ENCODE results near the gene NCAPG2.

The NCAPG2 gene

GRCh38 chr7:158649279-158649678, 55.3 kb downstream of the NCAPG2 start:
- Histone ChIP-seq H3K9ac (ENCODE audit: low read depth, low read length, poor library complexity, severe bottlenecking) (no peak overlapping the region), H3K27me3 (ENCODE audit: insufficient read depth, low read length, poor library complexity, severe bottlenecking) (no peaks in the 10 kb centered on the region)

DNA sequence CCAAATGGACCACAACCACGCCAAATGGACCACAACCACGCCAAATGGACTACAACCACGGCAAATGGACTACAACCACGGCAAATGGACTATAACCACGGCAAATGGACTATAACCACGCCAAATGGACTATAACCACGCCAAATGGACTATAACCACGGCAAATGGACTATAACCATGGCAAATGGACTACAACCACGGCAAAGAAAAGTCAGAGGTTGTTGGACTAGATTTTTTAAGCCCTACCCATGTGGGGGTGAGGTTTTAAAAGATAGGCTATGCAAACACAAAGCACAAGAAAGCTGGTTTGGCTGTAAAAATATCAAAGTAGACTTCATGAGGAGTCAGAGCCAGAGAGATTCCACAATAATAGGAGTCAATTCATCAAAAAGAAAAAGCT, 55.8 kb downstream of the NCAPG2 start:
- Histone ChIP-seq H2AFZ (ENCODE audit: low read length) (no peak overlapping the region), H3K27me3 (ENCODE audit: insufficient read depth, low read length, poor library complexity, severe bottlenecking) (no peaks in the 10 kb centered on the region), H3K4me1 (ENCODE audit: insufficient read depth, low read length, poor library complexity, severe bottlenecking) (peaks cover 4% of the 10 kb centered on the region), H3K36me3 (ENCODE audit: insufficient read depth, low read length) (peaks cover 71% of the 10 kb centered on the region; the same call in 1 of the 2 replicates), H3K9ac (ENCODE audit: low read depth, low read length, poor library complexity, severe bottlenecking) (no peak overlapping the region), H4K20me1 (ENCODE audit: insufficient read depth, low read length, poor library complexity, severe bottlenecking) (no peaks in the 10 kb centered on the region), H3K4me2 (ENCODE audit: low read depth, low read length, poor library complexity, severe bottlenecking) (no peak overlapping the region), H3K4me3 (ENCODE audit: low read length, poor library complexity, severe bottlenecking) (no peak overlapping the region), H3K79me2 (ENCODE audit: insufficient read depth, low read length) (no peaks in the 10 kb centered on the region), H3F3A (ENCODE audit: low read depth) (no peaks in the 10 kb centered on the region), H3K9me2 (replicated peaks; ENCODE audit: low read depth, low read length) (no peaks in the 10 kb centered on the region), H3K9me3 (ENCODE audit: insufficient read depth, low read depth, low read length) (no peaks in the 10 kb centered on the region)
- no peak for TF ChIP-seq EZH2phosphoT487 (IDR thresholded peaks at IDR 0.05; ENCODE audit: borderline replicate concordance)
- TF ChIP-seq, protein P1, sequence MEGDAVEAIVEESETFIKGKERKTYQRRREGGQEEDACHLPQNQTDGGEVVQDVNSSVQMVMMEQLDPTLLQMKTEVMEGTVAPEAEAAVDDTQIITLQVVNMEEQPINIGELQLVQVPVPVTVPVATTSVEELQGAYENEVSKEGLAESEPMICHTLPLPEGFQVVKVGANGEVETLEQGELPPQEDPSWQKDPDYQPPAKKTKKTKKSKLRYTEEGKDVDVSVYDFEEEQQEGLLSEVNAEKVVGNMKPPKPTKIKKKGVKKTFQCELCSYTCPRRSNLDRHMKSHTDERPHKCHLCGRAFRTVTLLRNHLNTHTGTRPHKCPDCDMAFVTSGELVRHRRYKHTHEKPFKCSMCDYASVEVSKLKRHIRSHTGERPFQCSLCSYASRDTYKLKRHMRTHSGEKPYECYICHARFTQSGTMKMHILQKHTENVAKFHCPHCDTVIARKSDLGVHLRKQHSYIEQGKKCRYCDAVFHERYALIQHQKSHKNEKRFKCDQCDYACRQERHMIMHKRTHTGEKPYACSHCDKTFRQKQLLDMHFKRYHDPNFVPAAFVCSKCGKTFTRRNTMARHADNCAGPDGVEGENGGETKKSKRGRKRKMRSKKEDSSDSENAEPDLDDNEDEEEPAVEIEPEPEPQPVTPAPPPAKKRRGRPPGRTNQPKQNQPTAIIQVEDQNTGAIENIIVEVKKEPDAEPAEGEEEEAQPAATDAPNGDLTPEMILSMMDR (conservative IDR thresholded peaks at IDR 0.05; ENCODE audit: low read length) = no peak

More at GRCh38 chr7:158649279-158649678, 55.3 kb downstream of the NCAPG2 start:
- Histone ChIP-seq H3K4me2 (ENCODE audit: low read depth, low read length, poor library complexity, severe bottlenecking) (no peak overlapping the region), H3K4me3 (ENCODE audit: low read length, poor library complexity, severe bottlenecking) (no peak overlapping the region), H4K20me1 (ENCODE audit: insufficient read depth, low read length, poor library complexity, severe bottlenecking) (no peaks in the 10 kb centered on the region), H3F3A (ENCODE audit: low read depth) (no peaks in the 10 kb centered on the region), H2AFZ (ENCODE audit: low read length) (no peak overlapping the region), H3K4me1 (ENCODE audit: insufficient read depth, low read length, poor library complexity, severe bottlenecking) (peaks cover 4% of the 10 kb centered on the region), H3K79me2 (ENCODE audit: insufficient read depth, low read length) (no peaks in the 10 kb centered on the region), H3K36me3 (ENCODE audit: insufficient read depth, low read length) (peaks cover 71% of the 10 kb centered on the region; the same call in 1 of the 2 replicates), H3K9me3 (ENCODE audit: insufficient read depth, low read depth, low read length) (no peaks in the 10 kb centered on the region), H3K9me2 (replicated peaks; ENCODE audit: low read depth, low read length) (no peaks in the 10 kb centered on the region)
- TF ChIP-seq EZH2phosphoT487 (IDR thresholded peaks at IDR 0.05; ENCODE audit: borderline replicate concordance) = no peak
- TF ChIP-seq, protein P1 (conservative IDR thresholded peaks at IDR 0.05; ENCODE audit: low read length) = no peak

DNA sequence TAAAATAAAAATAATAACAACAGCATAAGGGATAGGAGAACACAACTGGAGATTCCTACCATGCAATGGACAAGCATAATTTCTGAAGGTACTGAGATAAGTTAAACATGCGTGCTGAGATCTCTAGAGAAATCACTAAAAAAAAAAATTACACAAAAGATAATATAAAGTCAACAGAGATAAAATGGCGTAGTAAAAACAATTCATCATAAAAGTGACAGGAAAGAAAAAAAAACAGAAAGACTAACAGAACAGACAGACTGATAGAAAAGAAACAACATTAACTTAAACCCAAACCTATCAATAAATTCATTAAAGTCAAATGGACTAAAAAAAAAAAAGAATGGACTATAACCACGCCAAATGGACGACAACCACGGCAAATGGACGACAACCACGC, 56.4 kb downstream of the NCAPG2 start:
- Histone ChIP-seq H4K20me1 (ENCODE audit: insufficient read depth, low read length, poor library complexity, severe bottlenecking) (no peaks in the 10 kb centered on the region), H3K9me2 (replicated peaks; ENCODE audit: low read depth, low read length) (no peaks in the 10 kb centered on the region), H3K79me2 (ENCODE audit: insufficient read depth, low read length) (no peaks in the 10 kb centered on the region), H3F3A (ENCODE audit: low read depth) (no peaks in the 10 kb centered on the region), H3K4me2 (ENCODE audit: low read depth, low read length, poor library complexity, severe bottlenecking) (no peak overlapping the region), H3K4me3 (ENCODE audit: low read length, poor library complexity, severe bottlenecking) (no peak overlapping the region), H2AFZ (ENCODE audit: low read length) (no peak overlapping the region), H3K9me3 (ENCODE audit: insufficient read depth, low read depth, low read length) (no peaks in the 10 kb centered on the region), H3K9ac (ENCODE audit: low read depth, low read length, poor library complexity, severe bottlenecking) (no peak overlapping the region), H3K36me3 (ENCODE audit: insufficient read depth, low read length) (peaks cover 72% of the 10 kb centered on the region; the same call in 1 of the 2 replicates), H3K4me1 (ENCODE audit: insufficient read depth, low read length, poor library complexity, severe bottlenecking) (peaks cover 4% of the 10 kb centered on the region), H3K27me3 (ENCODE audit: insufficient read depth, low read length, poor library complexity, severe bottlenecking) (no peaks in the 10 kb centered on the region)
- TF ChIP-seq, protein P1 (conservative IDR thresholded peaks at IDR 0.05; ENCODE audit: low read length) = no peak
- no peak for TF ChIP-seq EZH2phosphoT487 (IDR thresholded peaks at IDR 0.05; ENCODE audit: borderline replicate concordance)

Measured in Loucy (cell line).